GM21723 (cell line): Measurements from ENCODE around the gene RALGDS.

Experiments used
- ATAC-seq: cut with Tn5 transposase; IDR thresholded peaks from one replicate; pipeline ENCODE4 v1.9.1; 2021; ENCODE audit warnings: mild to moderate bottlenecking, moderate library complexity; ENCODE audit not compliant: unreplicated experiment

Gene RALGDS

GRCh38 chr9:133108794-133109641 is 12.0 kb downstream of the RALGDS start:
- ATAC-seq = no peak

GRCh38 chr9:133107961-133108793 is 12.9 kb downstream of the RALGDS start:
- no peak for ATAC-seq

GRCh38 chr9:133107245-133107722 is 13.8 kb downstream of the RALGDS start:
- ATAC-seq = no peak

GRCh38 chr9:133106511-133107244 is 14.4 kb downstream of the RALGDS start:
- ATAC-seq = no peak

GRCh38 chr9:133105461-133105770 is 15.6 kb downstream of the RALGDS start:
- no peak for ATAC-seq

GRCh38 chr9:133104718-133105460 is 16.2 kb downstream of the RALGDS start:
- no peak for ATAC-seq

GRCh38 chr9:133103987-133104505 is 17.0 kb downstream of the RALGDS start:
- ATAC-seq = no peak

- ATAC-seq = peak; percentile 51
Measured at GRCh38 chr9:133103183-133103986, 17.7 kb downstream of the RALGDS start.

- no peak for ATAC-seq
Measured at GRCh38 chr9:133102190-133103021, 18.6 kb downstream of the RALGDS start.

GRCh38 chr9:133101356-133102189 is 19.5 kb downstream of the RALGDS start:
- no peak for ATAC-seq

- no peak for ATAC-seq
Measured at GRCh38 chr9:133100506-133101355, 20.3 kb downstream of the RALGDS start.

GRCh38 chr9:133099726-133100505 is 21.1 kb downstream of the RALGDS start:
- no peak for ATAC-seq

- ATAC-seq = no peak
Measured at GRCh38 chr9:133098871-133099270, 22.2 kb downstream of the RALGDS start.

GRCh38 chr9:133098104-133098754 is 22.8 kb downstream of the RALGDS start:
- ATAC-seq = no peak

- ATAC-seq = no peak
Measured at GRCh38 chr9:133094842-133095393, 26.1 kb downstream of the RALGDS start.
